ENCODE data around the gene GASK1A. TPM values are rescaled to one million over a fixed set of nuclear protein-coding genes. Genes with fewer than 3 reads are reported as not detected.

The GASK1A gene
- total and polyA plus RNA-seq, 10 donors = 0.43 to 4.0 (median 1.8) TPM

- DNase-seq = no peak
- TF ChIP-seq CTCF (IDR thresholded peaks at IDR 0.05 in 8 of 11, conservative IDR thresholded peaks at IDR 0.05 in 3 of 11) (no peak), POLR2A (IDR thresholded peaks at IDR 0.05) (no peak), POLR2AphosphoS5 (IDR thresholded peaks at IDR 0.05) (no peak)
- no peaks in the 10 kb centered on the region for H3K27me3 ChIP-seq (replicated peaks in 1 of 7)
- H3K27ac ChIP-seq = no peak overlapping the region
- no peak overlapping the region for H3K4me3 ChIP-seq
- H3K4me1 ChIP-seq = no peaks in the 10 kb centered on the region
- H3K36me3 ChIP-seq = no peaks in the 10 kb centered on the region
- WGBS, 5 donors = 75 to 92% (median 85%) methylated on average over 11 to 15 of the region's 15 CpGs
- peaks cover 0 to 21% (median 12%) of the 10 kb centered on the region in 8 donors for H3K9me3 ChIP-seq
- intact Hi-C loops (cut with DNase I; ENCODE audit: low total_unique reads) = no loop called here
Measured at GRCh38 chr3:43055806-43056770, 77.0 kb downstream of the GASK1A start.

GRCh38 chr3:43059456-43059855, 80.3 kb downstream of the GASK1A start:
- intact Hi-C loops (cut with DNase I; ENCODE audit: low total_unique reads) = no loop called here
- no peaks in the 10 kb centered on the region for H3K4me1 ChIP-seq
- no peak overlapping the region for H3K4me3 ChIP-seq
- H3K9me3 ChIP-seq = peaks cover 0 to 6% (median 0%) of the 10 kb centered on the region in 8 donors
- TF ChIP-seq POLR2AphosphoS5 (IDR thresholded peaks at IDR 0.05) (no peak), CTCF (IDR thresholded peaks at IDR 0.05 in 8 of 11, conservative IDR thresholded peaks at IDR 0.05 in 3 of 11) (no peak), POLR2A (IDR thresholded peaks at IDR 0.05) (no peak)
- WGBS, 5 donors = 85 to 96% (median 89%) methylated on average over 1 of the region's 1 CpG
- no peak for DNase-seq
- no peaks in the 10 kb centered on the region for H3K27me3 ChIP-seq (replicated peaks in 1 of 7)
- H3K36me3 ChIP-seq = no peaks in the 10 kb centered on the region
- H3K27ac ChIP-seq = no peak overlapping the region

GRCh38 chr3:43061101-43061895, 82.2 kb downstream of the GASK1A start:
- no peaks in the 10 kb centered on the region for H3K27me3 ChIP-seq (replicated peaks in 1 of 7)
- no peak for DNase-seq
- peaks cover 0 to 6% (median 0%) of the 10 kb centered on the region in 8 donors for H3K9me3 ChIP-seq
- no peak overlapping the region for H3K27ac ChIP-seq
- TF ChIP-seq POLR2AphosphoS5 (IDR thresholded peaks at IDR 0.05) = no peak
- no peak for TF ChIP-seq CTCF (IDR thresholded peaks at IDR 0.05 in 8 of 11, conservative IDR thresholded peaks at IDR 0.05 in 3 of 11)
- TF ChIP-seq POLR2A (IDR thresholded peaks at IDR 0.05) = no peak
- intact Hi-C loops (cut with DNase I; ENCODE audit: low total_unique reads) = no loop called here
- no peaks in the 10 kb centered on the region for H3K36me3 ChIP-seq
- no peak overlapping the region for H3K4me3 ChIP-seq
- H3K4me1 ChIP-seq = no peaks in the 10 kb centered on the region
- WGBS, 5 donors = 88 to 95% (median 91%) methylated on average over 8 of the region's 8 CpGs
